Kasumi-1 (cell line): Measurements from ENCODE around the gene BIRC6.
A peak's percentile ranks its signal among the peaks of the same experiment; 100 is the strongest.
"Not testable (repeated sequence)": the region's sequence is repeated elsewhere in the genome, so short reads cannot be mapped to it uniquely, and the experiment has no call there.

ENCODE experiments used
- DNase-seq, 2 experiments: peaks; one replicate each; lab custom pipeline; 2025; lab: John Stamatoyannopoulos, UW

BIRC6 gene

GRCh38 chr2:32356681-32357317, at the start of gene BIRC6:
BIRC6 (plus strand) TSS chr2:32357023; CDS start chr2:32357162, 139 bp downstream.
- peak; percentile 95 to 96 for DNase-seq

- DNase-seq = no peak
Observed at GRCh38 chr2:32310577-32310976, 46.2 kb upstream of the BIRC6 start.

DNA sequence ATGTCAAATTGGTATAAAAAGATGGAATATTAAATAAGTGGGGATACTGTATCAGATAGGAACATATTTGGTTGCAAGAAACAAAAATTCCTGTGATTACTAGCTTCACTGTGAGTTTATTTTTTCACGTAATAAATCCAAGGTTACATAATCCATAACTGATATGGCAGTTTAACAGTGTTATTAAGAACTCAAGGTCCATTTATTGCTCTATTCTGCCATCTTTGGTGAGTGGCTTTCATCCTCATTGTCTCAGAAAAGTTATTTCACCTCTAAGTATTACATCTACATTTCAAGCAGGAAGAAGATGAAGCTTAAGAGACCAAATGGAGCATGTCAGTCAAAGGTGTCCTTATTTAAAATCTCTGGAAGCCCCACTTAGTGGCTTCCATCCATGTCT, 41.9 kb upstream of the BIRC6 start:
- DNase-seq = no peak

- DNase-seq = not testable (repeated sequence)
Observed at GRCh38 chr2:32328679-32329078, 28.1 kb upstream of the BIRC6 start.

DNA sequence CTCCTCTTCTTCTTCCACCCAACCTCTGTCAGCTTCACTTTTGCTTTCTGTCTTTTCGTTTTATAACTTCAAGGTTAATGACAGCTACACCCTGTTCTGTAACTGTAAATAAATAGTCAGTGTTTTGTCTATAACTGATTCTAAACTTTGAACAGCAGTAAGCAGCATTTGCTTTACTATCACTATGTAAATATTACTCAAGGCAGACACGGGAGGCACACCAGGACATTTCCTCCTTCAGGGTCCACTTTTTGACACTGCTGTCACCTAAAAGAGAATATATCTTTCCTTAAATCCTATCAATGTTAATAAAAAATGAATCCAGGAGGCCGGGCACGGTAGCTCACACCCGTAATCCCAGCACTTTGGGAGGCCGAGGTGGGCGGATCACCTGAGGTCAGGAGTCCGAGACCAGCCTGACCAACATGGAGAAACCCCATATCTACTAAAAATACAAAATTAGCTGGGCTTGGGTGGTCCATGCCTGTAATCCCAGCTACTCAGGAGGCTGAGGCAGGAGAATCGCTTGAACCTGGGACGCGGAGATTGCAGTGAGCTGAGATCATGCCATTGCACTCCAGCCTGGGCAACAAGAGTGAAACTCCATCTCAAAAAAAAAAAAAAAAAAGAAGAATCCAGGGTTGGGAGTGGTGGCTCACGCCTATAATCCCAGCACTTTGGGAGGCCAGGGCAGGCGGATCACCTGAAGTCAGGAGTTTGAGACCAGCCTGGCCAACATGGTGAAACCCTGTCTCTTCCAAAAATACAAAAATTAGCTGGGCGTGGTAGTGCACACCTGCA, 27.4 kb upstream of the BIRC6 start:
- not testable (repeated sequence) for DNase-seq

GRCh38 chr2:32330136-32330535, 26.7 kb upstream of the BIRC6 start:
- DNase-seq = no peak

- DNase-seq = no peak
Observed at GRCh38 chr2:32342801-32343200, 14.0 kb upstream of the BIRC6 start.

- DNase-seq = not testable (repeated sequence)
Observed at GRCh38 chr2:32350797-32351196, 6.0 kb upstream of the BIRC6 start.

DNA sequence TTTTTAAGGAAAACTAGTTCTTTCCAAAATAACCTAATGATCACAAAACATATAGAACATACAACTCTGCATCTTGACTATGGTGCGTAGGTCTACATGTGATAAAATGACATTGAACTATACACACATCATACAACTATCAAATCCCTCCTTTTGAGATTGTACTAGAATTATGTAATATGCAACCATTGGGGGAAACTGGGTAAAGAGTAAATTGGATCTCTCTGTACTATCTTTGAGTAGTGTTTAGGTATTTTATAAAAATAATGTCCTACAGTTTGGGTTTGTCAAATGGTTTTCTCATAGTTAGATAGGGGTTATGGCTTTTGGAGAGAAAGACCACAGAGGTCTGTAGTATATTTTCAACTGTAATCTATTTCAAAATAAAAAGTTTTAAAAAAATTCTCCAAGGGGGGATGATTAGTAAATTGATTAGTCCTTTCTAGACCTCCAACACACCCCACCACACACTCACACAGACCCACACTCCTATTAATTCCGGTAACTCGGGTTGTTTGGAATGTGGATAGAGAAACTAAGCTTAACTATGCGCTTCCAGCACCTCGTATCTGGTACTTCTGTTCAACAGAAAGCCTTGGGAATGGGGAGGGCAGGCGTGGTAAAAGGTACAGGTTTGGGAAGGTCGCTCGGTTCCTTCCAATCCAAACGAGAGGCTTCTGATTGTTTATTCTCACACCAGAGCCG, 695 bp upstream of the BIRC6 start:
- peak; percentile 47 to 55 for DNase-seq

DNA sequence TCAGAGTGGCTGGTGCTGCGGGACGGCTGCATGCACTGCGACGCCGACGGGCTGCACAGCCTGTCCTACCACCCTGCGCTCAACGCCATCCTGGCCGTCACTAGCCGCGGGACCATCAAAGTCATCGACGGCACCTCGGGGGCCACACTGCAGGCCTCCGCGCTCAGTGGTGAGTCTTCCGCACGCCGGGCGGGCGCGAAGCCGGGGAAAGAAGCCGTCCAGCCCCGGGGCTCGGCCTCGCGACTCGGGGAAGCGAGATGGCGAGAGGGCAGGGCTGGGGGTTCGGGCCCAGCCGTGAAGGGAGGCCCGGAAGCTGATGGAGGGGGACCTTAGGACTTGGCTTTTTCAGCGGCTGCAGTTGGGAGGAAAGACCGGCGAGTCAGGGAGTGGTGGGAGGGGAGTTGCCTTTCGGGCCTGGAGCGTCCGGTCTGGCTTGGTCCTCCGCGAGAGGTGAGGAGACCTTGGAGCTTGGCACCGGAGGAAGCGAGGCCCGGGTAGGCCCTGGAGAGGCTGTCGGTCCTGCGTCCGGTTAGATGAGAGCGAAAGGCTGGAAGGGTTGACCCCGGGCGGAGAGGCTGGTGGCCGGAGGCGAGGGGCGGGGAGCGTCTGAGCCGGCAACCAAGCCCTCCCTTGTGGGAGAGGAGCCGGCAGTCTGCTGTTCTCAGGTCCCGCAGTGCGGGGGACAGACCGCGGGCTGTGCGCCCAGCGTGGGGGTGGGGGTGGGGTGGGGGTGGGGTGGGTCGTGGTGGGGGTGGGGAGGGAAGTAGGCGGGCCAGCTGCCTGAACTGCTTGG, 691 bp downstream of the BIRC6 start:
- no peak for DNase-seq

DNA sequence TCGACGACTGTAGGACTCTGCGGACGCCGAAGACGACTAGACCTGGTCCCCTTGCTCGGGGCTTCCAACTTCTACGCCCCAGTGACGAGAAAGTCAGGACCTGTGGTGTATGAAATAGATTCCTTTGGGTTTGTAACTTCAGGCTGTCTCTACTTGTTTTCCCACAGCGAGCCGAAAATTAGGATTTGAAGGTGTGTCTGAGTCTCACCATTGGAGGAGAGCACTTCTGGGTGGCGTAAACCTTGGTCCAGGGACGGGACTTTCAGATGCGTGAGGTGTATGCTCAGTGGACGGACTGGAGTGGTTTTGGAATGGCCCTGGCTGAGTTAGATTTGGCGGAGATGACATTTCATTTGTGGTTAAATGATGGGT, 1.3 kb downstream of the BIRC6 start:
- no peak for DNase-seq

GRCh38 chr2:32360416-32360815, 3.6 kb downstream of the BIRC6 start:
- no peak for DNase-seq

GRCh38 chr2:32362997-32363396, 6.2 kb downstream of the BIRC6 start:
- not testable (repeated sequence) for DNase-seq

DNA sequence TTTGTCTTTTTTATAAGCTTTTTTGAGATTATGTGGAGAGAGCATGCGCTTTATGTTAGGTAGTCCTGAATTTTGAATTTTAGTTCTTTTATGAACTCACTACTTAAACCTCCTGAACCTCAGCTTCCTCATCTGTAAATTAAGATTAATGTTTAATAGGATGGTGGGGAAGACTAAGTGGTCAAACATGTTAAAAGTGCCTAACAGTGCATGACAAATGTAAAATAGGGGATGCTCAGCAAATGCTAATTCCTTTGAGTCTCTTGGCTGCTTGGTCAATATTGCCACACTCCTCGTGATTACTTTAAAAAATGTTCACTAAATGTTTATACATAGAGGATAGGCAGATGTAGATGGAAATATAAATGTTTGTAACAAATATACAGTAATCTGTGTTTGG, 6.8 kb downstream of the BIRC6 start:
- no peak for DNase-seq

DNA sequence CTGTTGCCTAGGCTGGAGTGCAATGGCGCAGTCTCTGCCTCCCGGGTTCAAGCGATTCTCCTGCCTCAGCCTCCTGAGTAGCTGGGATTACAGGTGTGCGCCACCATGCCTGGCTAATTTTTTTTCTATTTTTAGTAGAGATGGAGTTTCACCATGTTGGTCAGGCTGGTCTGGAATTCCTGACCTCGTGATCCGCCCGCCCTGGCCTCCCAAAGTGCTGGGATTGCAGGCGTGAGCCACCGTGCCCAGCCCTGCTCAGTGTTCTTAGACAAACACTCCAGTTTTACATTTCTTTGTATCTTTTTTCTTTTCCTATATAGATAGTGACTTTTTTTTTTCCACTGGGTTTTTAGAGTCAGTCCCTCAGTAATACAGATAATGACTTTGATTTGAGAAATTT, 7.5 kb downstream of the BIRC6 start:
- not testable (repeated sequence) for DNase-seq

DNA sequence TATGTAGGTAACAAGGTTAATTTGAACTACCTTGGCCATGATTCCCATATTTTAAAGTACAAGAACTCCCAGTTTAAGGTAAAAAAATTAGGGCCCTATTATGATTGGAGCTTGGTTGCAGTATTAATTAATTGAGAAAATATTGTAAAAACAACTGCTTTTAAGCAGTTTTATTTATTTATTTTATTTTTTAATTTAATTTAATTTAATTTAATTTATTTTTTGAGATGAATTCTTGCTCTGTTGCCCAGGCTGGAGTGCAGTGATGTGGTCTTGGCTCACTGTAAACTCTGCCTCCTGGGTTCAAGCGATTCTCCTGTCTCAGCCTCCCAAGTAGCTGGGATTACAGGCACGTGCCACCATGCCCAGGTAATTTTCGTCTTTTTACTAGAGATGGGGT, 8.9 kb downstream of the BIRC6 start:
- DNase-seq = not testable (repeated sequence)

DNA sequence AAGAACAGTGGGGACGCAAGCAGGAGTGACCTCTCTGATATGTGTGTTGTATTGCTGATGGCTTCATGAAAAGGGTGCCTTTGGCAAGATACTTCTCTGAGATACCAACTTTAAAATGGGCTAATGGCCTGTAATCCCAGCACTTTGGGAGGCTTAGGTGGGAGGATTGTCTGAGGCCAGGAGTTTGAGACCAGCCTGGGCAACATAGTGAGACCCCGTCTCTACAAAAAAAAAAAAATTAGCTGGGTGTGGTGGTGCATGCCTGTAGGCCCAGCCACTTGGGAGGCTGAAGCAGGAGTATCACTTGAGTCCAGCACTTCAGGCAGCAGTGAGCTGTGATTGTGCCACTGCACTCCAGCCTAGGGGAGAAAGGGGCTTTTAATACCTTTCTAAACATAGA, 9.8 kb downstream of the BIRC6 start:
- DNase-seq = no peak

DNA sequence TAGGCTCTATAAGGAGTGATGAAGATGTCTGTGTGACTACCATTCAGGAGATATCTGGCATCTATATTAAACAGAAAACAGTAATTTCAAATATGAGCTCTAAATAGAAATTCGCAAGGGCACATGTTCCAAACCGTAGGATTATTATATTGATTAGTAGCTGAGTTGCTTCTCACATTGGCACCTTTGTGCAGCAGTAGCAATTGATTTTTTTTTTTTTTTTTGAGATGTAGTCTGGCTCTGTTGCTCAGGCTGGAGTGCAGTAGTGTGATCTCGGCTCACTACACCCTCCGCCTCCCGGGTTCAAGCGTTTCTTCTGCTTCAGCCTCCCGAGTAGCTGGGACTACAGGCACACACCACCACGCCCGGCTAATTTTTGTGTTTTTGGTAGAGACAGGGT, 12.4 kb downstream of the BIRC6 start:
- DNase-seq = no peak

DNA sequence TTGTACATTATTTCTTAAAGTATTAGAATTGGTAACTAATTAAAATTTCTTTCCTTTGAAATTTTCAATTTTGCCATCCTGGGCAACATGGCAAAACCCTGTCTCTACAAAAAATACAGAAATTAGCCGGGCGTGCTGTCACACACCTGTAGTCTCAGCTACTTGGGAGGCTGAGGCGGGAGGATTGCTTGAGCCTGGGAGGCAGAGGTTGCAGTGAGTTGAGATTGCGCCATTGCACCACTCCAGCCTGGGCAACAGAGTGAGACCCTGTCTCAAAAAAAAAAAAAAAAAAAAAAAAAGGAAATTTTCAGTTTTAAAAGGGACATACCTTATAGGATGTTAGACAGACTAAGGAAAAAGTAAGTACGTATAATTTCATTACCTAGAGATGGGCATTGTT, 14.1 kb downstream of the BIRC6 start:
- DNase-seq = not testable (repeated sequence)

- no peak for DNase-seq
Observed at GRCh38 chr2:32372519-32373182, 15.8 kb downstream of the BIRC6 start.

- no peak for DNase-seq
Observed at GRCh38 chr2:32375228-32375892, 18.5 kb downstream of the BIRC6 start.
